Dedifferentiated amniotic fluid mesenchymal stem cell (primary cell): Measurements from ENCODE around the gene IQUB.
"Not testable (repeated sequence)": the region's sequence is repeated elsewhere in the genome, so short reads cannot be mapped to it uniquely, and the experiment has no call there.

ENCODE experiments used
- DNase-seq: peaks from one replicate; pipeline ENCODE4 v3.0.0-alpha.2; 2016; ENCODE audit errors: extremely low spot score

Gene IQUB

DNA sequence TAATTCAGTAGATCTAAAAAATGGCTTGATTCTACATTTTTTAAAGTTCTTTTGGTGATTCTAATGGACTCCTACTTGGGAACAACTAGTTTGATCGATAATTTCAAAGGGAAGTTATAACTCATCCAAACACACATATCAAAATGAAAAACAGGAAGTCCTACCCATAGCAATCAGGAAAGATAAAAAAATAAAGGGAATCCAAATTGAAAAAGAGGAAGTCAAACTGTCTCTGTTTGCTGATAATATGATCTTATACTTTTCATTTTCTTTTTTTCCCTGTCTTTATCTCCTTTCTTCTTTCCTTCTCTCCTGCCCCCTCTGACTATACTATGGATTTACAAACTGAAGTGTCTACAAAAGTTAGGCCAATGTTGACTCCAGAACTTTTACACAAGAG, 118.8 kb downstream of the IQUB start:
- no peak for DNase-seq

DNA sequence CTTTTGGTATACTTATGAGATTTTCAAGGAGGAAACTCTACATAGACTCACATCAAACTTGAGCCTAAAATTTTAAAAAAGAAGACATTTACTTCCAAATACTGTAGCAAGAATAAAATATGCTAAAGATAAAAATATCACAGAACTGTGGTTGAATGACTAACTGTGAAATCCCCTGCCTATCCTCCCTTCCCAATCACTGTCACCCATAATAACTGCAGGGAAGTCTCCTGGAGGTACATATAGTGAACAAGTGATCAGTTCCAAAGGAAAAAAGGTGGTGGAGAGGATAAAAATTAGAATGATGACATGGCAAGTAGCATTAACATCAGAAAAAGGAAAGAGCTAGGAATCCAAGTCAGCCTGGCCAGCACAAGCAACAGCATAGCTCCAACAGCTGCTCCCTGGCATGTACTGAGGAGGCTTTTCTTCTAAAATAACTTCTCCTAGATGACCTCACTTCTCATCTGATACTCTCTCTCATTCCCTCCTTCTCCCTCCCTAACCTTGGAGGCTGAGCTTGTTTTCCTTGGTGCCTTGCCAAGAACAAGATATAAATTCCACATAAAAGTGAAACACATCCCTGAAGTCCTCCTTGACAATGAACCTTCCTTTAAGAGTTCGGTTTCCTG, 124.0 kb downstream of the IQUB start:
- DNase-seq, result peak; percentile 20

DNA sequence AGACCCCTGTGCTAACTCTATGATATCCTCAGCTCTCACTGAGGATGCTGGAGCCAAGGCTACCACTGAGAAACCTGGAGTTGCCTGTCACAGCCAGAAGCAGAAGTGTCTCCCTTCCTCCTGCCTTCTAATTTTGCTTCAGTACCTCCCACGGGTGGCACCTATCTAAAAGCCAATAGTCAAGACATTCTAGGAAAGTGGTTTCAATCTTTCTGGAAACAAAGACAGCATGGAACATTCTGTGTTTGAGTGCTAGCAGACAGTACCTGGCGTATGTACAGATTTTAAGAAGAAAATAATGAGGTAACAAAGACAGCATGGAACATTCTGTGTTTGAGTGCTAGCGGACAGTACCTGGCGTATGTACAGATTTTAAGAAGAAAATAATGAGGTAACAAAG, 126.4 kb downstream of the IQUB start:
- DNase-seq, result not testable (repeated sequence)
